Muscle of leg (tissue), 9 donors: ENCODE results near the gene SMAD4. TPM values are rescaled to one million over a fixed set of nuclear protein-coding genes. Genes with fewer than 3 reads are reported as not detected.

ENCODE experiments used
- polyA plus RNA-seq, 8 donors: library from polyadenylated mRNA; unstranded; fragments of 120-200 nt; gene quantifications; one replicate each; pipeline versions ENCODE4 v1.2.1 to v1.2.3, GENCODE V29; 2013; ENCODE audit warnings: inconsistent platforms in 1 of 8, low replicate concordance in 1 of 8; ENCODE audit not compliant: insufficient read length in 8 of 8, insufficient read depth in 1 of 8
- total RNA-seq: library from RNA; stranded (reverse); fragments of 120-200 nt; gene quantifications from one replicate; pipeline ENCODE4 v1.2.4, GENCODE V29; 2013

Gene SMAD4
- total and polyA plus RNA-seq, 9 donors, result 67.8 to 102 (median 78.6) TPM

Other genes with a start within 250 kb of the SMAD4 start
- 0.22 TPM for gene MRO, start 210.2 kb upstream of the SMAD4 start, total RNA-seq
- gene MRO, start 210.2 kb upstream of the SMAD4 start, polyA plus RNA-seq, result under 1 TPM; 0.10 to 0.80 (median 0.29) TPM
- 24.2 TPM for gene ME2, start 151.1 kb upstream of the SMAD4 start, total RNA-seq
- 10 to 100 TPM; 23.2 to 30.3 (median 24.8) TPM for gene ME2, start 151.1 kb upstream of the SMAD4 start, polyA plus RNA-seq
- gene ELAC1, start 62.2 kb upstream of the SMAD4 start, total RNA-seq, result 5.6 TPM
- 1 to 10 TPM; 5.0 to 7.5 (median 6.4) TPM for gene ELAC1, start 62.2 kb upstream of the SMAD4 start, polyA plus RNA-seq
- 30.2 TPM for gene MEX3C, start 167.5 kb downstream of the SMAD4 start, total RNA-seq
- 10 to 100 TPM; 28.5 to 38.7 (median 31.3) TPM for gene MEX3C, start 167.5 kb downstream of the SMAD4 start, polyA plus RNA-seq